ENCODE results near the gene MTX1.
"Not testable (repeated sequence)": the region's sequence is repeated elsewhere in the genome, so short reads cannot be mapped to it uniquely, and the experiment has no call there.

Gene MTX1

GRCh38 chr1:155232001-155232978, 23.8 kb downstream of the MTX1 start:
- DNase-seq (ENCODE audit: low read depth in 2 of 3, low spot score in 2 of 3): not testable (repeated sequence)

DNA sequence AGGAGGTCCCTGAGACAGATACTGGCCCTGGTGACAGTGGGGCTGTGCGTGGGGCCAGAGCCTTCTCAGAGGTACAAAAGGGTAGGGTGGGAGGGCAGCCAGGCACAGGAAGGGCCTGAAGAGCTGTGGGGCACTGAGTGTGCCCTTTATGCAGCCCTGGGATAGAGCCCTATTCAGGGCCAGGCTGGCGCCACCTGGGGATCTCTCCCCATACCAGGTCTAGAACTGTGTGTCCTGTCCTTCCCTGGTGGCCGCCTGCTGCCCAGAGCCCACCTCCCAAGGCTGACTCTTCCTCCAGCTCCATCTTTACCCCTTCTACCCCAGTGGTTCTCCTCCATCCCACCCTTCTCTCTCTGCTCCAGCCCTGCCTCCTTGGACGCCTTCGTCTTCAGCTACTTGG, 25.0 kb downstream of the MTX1 start:
- DNase-seq (ENCODE audit: low read depth in 2 of 3, low spot score in 2 of 3): not testable (repeated sequence)

- DNase-seq (ENCODE audit: low read depth in 2 of 3, low spot score in 2 of 3): not testable (repeated sequence)
Measured at GRCh38 chr1:155235375-155235774, 26.9 kb downstream of the MTX1 start.

DNA sequence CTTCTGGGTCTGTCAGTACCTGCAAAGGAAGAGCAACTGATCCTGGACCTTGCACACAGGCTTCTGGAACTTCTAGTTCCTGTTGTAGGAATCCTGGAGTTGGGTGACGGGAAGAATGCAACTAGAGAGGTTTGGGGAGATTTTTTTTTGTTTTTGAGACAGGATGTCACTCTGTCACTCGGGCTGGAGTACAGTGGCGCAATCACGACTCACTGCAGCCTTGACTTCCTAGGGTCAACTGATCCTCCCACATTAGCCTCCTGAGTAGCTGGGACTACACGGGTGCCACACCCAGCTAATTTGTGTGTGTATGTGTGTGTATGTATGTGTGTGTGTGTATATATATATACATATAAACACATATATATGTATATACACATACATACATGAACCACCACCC, 28.0 kb downstream of the MTX1 start:
- DNase-seq (ENCODE audit: low read depth in 2 of 3, low spot score in 2 of 3): no peak

GRCh38 chr1:155241069-155241679, 32.7 kb downstream of the MTX1 start:
- no peak for DNase-seq (ENCODE audit: low read depth in 2 of 3, low spot score in 2 of 3)

GRCh38 chr1:155241841-155242264, 33.4 kb downstream of the MTX1 start:
- DNase-seq (ENCODE audit: low read depth in 2 of 3, low spot score in 2 of 3): no peak

DNA sequence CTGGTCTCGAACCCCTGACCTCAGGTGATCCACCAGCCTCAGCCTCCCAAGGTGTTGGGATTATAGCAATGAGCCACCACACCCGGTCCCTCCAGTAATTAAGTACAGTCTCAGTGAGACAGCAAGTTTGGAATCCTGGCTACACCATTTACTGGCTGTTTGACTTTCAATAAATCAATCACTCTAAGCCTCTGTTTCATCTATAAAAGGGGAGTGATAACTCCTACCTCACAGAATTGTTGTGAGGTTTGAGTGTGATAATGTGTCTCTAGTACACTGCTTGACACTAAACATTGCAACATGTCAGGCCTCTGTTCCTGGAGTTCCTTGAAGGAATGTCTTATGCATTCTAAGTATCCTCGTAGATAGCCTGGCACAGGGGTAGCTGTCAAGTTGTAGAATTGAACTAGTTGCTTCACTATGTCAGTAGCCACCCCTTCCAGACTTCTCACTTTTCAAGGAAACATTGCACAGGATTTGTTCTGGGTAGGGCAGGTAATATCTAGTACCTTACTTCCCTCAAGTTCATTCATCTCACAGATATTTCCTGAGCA, 34.4 kb downstream of the MTX1 start:
- no peak for DNase-seq (ENCODE audit: low read depth in 2 of 3, low spot score in 2 of 3)

DNA sequence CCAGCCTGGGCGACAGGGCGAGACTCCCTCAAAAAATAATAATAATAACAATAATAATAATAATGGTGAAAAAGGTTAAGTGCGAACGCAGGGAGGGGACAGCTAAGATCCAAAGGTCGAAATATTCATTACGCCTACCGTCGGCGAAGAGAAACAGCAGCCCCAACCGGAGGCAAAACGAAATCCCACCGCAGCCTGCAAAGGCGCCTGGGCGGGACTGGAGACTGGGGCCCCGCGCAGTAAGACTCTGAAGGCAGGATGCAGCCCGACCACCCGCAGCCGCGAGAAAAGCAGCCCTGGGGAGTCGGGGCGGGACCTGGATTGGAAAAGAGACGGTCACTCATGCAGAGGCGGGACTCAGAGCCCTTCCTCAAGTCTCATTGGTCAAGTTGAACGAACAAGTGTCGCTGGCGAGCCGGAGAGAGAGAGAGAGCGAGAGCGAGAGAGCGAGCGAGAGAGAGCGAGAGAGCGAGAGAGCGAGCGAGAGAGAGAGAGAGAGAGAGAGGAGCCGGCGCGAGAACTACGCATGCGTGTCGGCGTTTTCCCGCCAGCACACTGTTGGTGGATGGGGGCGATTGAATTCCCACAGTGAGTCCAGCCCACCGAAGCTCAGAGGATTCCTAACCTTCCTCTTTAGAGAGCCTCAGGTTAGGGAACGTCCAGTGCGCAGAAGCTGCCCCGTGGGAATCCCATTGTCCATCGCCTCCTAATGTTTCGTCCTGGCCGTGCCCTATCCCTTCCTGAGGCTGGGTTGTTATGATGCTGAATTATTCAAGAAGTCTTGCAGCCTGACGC, 36.1 kb downstream of the MTX1 start:
- peak; percentile 81 to 91 (median 89) for DNase-seq (ENCODE audit: low read depth in 2 of 3, low spot score in 2 of 3)

- DNase-seq (ENCODE audit: low read depth in 2 of 3, low spot score in 2 of 3): no peak
Measured at GRCh38 chr1:155245163-155245524, 36.6 kb downstream of the MTX1 start.

GRCh38 chr1:155246796-155247195, 38.3 kb downstream of the MTX1 start:
- not testable (repeated sequence) for DNase-seq (ENCODE audit: low read depth in 2 of 3, low spot score in 2 of 3)

- DNase-seq (ENCODE audit: low read depth in 2 of 3, low spot score in 2 of 3): no peak
Measured at GRCh38 chr1:155247667-155248553, 39.4 kb downstream of the MTX1 start.

DNA sequence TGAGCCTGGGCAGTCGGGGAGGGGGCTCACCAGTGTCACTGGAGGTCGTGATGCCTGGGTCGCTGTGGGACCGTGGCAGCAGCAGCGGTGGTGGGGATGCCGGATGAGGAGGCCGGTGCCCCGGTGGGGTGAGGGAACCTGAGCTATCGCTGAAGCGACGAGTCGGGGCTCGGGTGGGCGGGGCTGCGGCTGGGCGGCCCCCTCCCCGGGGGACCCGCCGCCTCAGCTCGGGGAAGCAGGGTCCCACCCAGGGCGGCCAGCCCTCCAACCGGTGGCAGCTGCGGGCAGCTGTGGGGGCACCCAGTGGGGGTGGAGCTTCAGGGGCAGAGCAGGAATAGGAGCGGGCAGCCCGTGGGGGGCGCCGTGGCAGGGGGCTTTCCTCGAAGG, 41.7 kb downstream of the MTX1 start:
- DNase-seq (ENCODE audit: low read depth in 2 of 3, low spot score in 2 of 3): no peak

DNA sequence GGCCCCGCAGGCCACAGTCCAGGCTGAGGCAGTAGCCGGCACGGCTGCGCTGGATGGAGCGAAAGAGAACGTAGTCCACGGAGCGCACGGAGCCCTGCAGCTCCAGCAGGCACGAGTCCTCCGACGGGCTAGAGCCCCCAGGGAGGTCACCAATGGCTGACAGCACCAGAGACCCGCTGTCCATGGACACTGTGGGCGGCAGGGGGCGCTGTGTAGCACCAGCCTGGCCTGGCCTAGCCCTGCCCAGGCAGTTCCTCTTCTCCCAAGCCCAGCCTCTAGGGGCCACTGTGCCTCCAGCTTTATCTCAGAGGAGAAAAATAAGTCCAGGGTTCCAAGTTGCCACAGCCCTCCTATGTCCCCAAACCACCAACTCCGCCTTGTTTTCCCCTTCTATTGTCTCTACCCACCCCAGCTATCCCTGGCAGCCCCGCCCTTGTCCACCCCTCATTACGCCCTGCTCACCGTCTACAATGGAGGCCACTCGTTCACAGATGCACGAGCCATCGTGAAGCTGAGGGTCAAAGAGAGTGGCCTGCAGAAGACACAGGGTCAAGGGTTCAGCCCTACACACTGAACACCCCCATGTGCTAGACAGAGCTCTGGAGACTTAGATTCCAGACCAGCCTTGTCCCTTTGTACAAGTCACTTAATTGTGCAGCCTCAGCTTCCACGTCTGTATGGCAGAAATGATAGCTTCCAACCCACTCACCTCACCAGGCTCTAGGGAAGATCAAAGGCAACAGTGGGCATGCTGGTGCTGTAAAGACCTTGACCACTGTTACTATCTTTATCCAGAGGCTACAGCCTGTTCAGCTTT, 42.3 kb downstream of the MTX1 start:
- DNase-seq (ENCODE audit: low read depth in 2 of 3, low spot score in 2 of 3): peak; percentile 87 to 97 (median 96)

DNA sequence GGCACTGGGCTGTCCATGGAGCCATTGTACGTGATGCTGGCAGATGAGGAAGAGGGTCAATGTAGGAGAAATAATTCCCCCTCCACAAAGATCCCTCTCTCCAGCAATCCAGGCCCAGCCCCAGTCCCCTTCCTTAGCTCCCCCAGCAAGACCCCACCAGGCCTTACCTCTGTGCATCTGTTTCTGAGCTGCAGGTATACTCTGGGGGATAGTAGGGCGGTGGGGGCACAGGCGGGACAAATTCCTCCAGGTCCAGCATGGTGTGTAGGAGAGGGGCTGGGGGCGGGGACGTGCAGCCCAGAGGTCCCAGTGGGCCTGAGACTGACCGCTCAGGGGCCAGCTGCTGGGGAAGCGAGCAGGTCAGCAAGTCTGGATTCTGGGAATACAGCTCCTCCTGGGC, 43.1 kb downstream of the MTX1 start:
- no peak for DNase-seq (ENCODE audit: low read depth in 2 of 3, low spot score in 2 of 3)

DNA sequence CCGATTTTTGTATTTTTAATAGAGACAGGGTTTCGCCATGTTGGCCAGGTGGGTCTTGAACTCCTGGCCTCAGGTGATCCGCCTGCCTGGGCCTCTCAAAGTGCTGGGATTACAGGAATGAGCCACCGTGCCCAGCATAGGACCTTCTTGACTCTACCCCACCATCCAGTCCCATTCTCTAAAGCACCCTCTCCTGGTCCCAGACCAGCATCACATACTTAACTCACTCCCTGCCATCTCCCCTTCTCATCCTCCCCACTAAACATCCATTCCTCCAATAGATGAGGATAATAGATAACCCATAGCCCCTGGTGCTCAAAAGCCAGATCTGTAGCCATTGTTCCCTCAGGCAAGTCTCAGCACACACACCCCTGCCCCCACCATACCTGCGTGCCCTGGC, 44.7 kb downstream of the MTX1 start:
- no peak for DNase-seq (ENCODE audit: low read depth in 2 of 3, low spot score in 2 of 3)

DNA sequence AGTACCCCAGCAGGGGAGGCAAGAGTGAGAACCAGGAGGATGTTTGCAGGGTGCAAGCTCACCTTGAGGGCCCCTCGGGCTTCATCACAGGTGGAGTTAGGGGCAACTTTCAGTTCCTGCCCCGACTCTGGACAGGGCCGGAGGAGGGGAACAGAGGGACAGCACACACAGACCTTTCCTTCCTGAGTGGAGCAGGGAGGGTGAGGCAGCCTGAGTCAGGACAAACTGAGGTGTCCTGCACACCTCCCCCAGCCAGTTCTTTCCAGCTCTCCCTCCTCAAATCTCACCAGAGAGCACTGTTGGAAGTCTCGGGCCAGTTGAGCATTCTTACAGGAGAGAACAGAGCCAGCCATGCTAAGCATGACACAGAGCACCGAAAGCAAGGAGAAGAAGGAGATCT, 45.3 kb downstream of the MTX1 start:
- no peak for DNase-seq (ENCODE audit: low read depth in 2 of 3, low spot score in 2 of 3)

DNA sequence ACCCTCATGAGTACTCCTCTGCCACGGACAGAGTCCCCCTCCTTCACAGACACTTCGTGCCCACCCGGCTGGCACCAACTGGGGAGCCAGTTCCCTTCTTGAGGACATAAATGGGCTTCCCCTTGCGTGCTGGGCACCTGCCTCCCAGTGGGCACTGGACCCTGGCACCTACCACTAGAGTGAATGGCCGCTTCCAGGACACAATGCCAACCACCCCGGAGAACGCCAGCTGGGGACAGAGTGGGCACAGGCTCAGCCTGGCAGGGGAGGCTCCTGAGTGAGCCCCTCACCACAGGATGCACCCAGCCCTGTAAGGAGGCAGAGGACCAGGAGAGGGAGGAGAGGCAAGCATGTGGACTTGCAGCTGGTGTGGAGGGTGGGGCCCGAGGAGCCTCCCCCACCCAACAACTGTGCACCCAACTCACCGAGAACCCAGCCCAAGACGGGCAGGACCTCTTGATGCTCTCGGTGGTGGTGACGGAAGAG, 45.8 kb downstream of the MTX1 start:
- no peak for DNase-seq (ENCODE audit: low read depth in 2 of 3, low spot score in 2 of 3)

DNA sequence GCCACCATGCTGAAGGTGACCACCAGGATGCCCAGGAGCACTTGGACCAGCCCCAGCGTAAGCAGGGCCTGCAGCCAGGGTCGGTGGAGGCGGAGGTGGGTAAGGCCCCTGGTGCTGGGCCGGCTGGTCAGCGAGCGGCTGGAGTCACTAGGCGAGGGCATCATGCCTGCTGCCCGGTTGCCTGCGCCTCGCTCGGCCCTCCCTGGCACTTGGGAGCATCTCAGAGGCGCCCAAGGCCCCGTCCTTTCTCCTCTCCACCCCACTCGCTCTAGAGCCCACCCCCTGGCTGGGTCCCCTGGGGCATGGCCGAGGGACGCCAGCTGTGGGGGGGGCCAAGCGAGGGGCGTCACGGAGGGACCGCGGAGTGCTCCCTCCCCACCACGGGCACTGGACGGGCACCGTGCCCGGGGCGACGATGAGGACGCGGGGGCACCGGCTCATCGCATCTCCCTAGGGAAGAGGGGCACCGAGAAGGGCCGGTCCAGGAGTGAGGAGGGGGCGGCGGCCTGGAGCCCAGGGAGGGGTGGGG, 46.3 kb downstream of the MTX1 start:
- DNase-seq (ENCODE audit: low read depth in 2 of 3, low spot score in 2 of 3): no peak

Data from activated CD8-positive, alpha-beta memory T cell treated with anti-CD3 and anti-CD28 coated beads for 48 hours (primary cell).